HepG2 (cell line): ENCODE data around the gene NEK7. TPM values are rescaled to one million over a fixed set of nuclear protein-coding genes. Genes with fewer than 3 reads are reported as not detected.

ENCODE experiments used
- CBX1 ChIP-seq: IDR thresholded peaks from one replicate; pipeline ENCODE4 v1.6.1; 2016; ENCODE audit warnings: antibody characterized with exemption, low read depth
- CCAR2 ChIP-seq: fragments of 200-400 bp; formaldehyde crosslinking; optimal IDR thresholded peaks from 2 replicates; pipeline ENCODE3; 2018; ENCODE audit warnings: low read depth, mild to moderate bottlenecking, low read length, moderate library complexity
- CEBPZ ChIP-seq: IDR thresholded peaks from 2 replicates; pipeline ENCODE4 v1.6.1; 2012; ENCODE audit warnings: low read length, improper control_type of control experiment
- CREB1 ChIP-seq, 2 experiments: fragments of 450-650 bp in 1 of 2; IDR thresholded peaks; 2 replicates each; pipeline ENCODE4 v1.6.1; 2016 to 2017; ENCODE audit warnings: control low read depth in 1 of 2, mild to moderate bottlenecking in 1 of 2, missing compliant biosample characterization in 1 of 2, missing genetic modification characterization in 1 of 2
- FOXP1 ChIP-seq, 2 experiments: fragments of 450-650 bp in 1 of 2; IDR thresholded peaks; 2 replicates each; pipeline ENCODE4 v1.6.1; 2017 to 2018; ENCODE audit warnings: antibody characterized with exemption in 1 of 2
- HNRNPK ChIP-seq: fragments of 200-400 bp; formaldehyde crosslinking; IDR thresholded peaks from 2 replicates; pipeline ENCODE4 v1.6.1; 2018; ENCODE audit warnings: low read length, low read depth, moderate library complexity, mild to moderate bottlenecking; ENCODE audit not compliant: poor library complexity, severe bottlenecking
- ISL2 ChIP-seq: sonication (generic); formaldehyde crosslinking; IDR thresholded peaks from 2 replicates; pipeline ENCODE4 v1.5.0; 2020; ENCODE audit warnings: missing genetic modification reagents
- MAX ChIP-seq: IDR thresholded peaks from 2 replicates; pipeline ENCODE4 v1.6.1; 2012; ENCODE audit warnings: inconsistent platforms
- MTERF4 ChIP-seq: sonication (generic); formaldehyde crosslinking; IDR thresholded peaks from 2 replicates; pipeline ENCODE4 v1.8.0; 2023; ENCODE audit warnings: mild to moderate bottlenecking, missing genetic modification reagents
- NFKBIZ ChIP-seq: IDR thresholded peaks from 2 replicates; pipeline ENCODE4 v1.6.1; 2018; ENCODE audit warnings: missing genetic modification reagents, missing compliant biosample characterization
- NR0B2 ChIP-seq: sonication (generic); formaldehyde crosslinking; IDR thresholded peaks from 2 replicates; pipeline ENCODE4 v1.4.0; 2020; ENCODE audit warnings: mild to moderate bottlenecking, missing genetic modification reagents
- SMAD3 ChIP-seq: sonication (generic); formaldehyde crosslinking; IDR thresholded peaks from 2 replicates; pipeline ENCODE4 v1.4.0; 2020; ENCODE audit warnings: missing genetic modification reagents
- SP5 ChIP-seq: IDR thresholded peaks from 2 replicates; pipeline ENCODE4 v1.6.1; 2016; ENCODE audit warnings: low read depth, borderline replicate concordance
- SRSF1 ChIP-seq: fragments of 200-400 bp; formaldehyde crosslinking; optimal IDR thresholded peaks from 2 replicates; pipeline ENCODE3; 2017; ENCODE audit warnings: mild to moderate bottlenecking, low read depth, low read length, moderate library complexity
- ZBTB14 ChIP-seq: sonication (generic); formaldehyde crosslinking; IDR thresholded peaks from 2 replicates; pipeline ENCODE4 v1.4.0; 2020; ENCODE audit warnings: missing genetic modification reagents
- ZNF12 ChIP-seq: sonication (generic); formaldehyde crosslinking; IDR thresholded peaks from 2 replicates; pipeline ENCODE4 v1.5.0; 2020; ENCODE audit warnings: missing genetic modification reagents
- ZNF609 ChIP-seq: sonication (generic); formaldehyde crosslinking; IDR thresholded peaks from 2 replicates; pipeline ENCODE4 v1.4.0; 2020; ENCODE audit warnings: mild to moderate bottlenecking, missing genetic modification reagents, borderline replicate concordance
- ZNF777 ChIP-seq: sonication (generic); formaldehyde crosslinking; IDR thresholded peaks from 2 replicates; pipeline ENCODE4 v1.4.0; 2020; ENCODE audit warnings: missing genetic modification reagents
- polyA plus RNA-seq, 8 experiments: library from polyadenylated mRNA; depleted of rRNA in 3 of 8; stranded (reverse) in 7 of 8; unstranded in 1 of 8; fragments of >200 nt; fragmentation: Illumina TruSeq in 4 of 8; extraction: Trizol in 4 of 8; gene quantifications; 2 replicates each; pipeline versions ENCODE4 v1.2.1 to v1.2.3, GENCODE V29; 2011 to 2016; ENCODE audit warnings: low read depth in 4 of 8, missing spikeins in 1 of 8, mixed read lengths in 1 of 8; ENCODE audit not compliant: insufficient read depth in 1 of 8
- total RNA-seq, 5 experiments: library from RNA; depleted of rRNA; stranded (reverse); fragments of >200 nt; fragmentation: Illumina TruSeq; extraction: Trizol; gene quantifications; 2 replicates each; pipeline ENCODE4 v1.2.3, GENCODE V29; 2016; ENCODE audit warnings: low read depth in 1 of 5

NEK7 gene
- total and polyA plus RNA-seq, 2 of the 13 experiments (the other 11 are each of a cell fraction or from before 2014, with no cell fraction given) = 18.1 to 19.2 TPM

- TF ChIP-seq CEBPZ = no peak
- 0 out of 2 replicates have a peak, but pooled peaks have one; percentile 28 for TF ChIP-seq NFKBIZ (CRISPR knock-in tag)
- TF ChIP-seq HNRNPK = peak; percentile 42
- TF ChIP-seq CBX1 = peak; percentile 31
- peak; percentile 36; the same call in 1 of the 2 replicates for TF ChIP-seq SMAD3 (CRISPR knock-in tag)
- 0 out of 2 replicates have a peak, but pooled peaks have one; percentile 15 for TF ChIP-seq MTERF4 (CRISPR knock-in tag)
- no peak for TF ChIP-seq FOXP1 (IDR thresholded peaks at IDR 0.05)
- peak; percentile 39 for TF ChIP-seq FOXP1 (CRISPR knock-in tag; IDR thresholded peaks at IDR 0.05)
- peak; percentile 78 for TF ChIP-seq ZNF777 (CRISPR knock-in tag)
- no peak for TF ChIP-seq CREB1 (IDR thresholded peaks at IDR 0.05)
- no peak for TF ChIP-seq CREB1 (CRISPR knock-in tag; IDR thresholded peaks at IDR 0.05)
- no peak for TF ChIP-seq ZNF12
- TF ChIP-seq CCAR2 = no peak
- TF ChIP-seq ZBTB14 = no peak
- no peak for TF ChIP-seq ZNF609 (CRISPR knock-in tag)
- TF ChIP-seq SRSF1 = no peak
- TF ChIP-seq SP5 (CRISPR knock-in tag) = peak; percentile 76
- peak; percentile 24; the same call in 1 of the 2 replicates for TF ChIP-seq NR0B2 (CRISPR knock-in tag)
- TF ChIP-seq ISL2 (CRISPR knock-in tag) = peak; percentile 15; the same call in 1 of the 2 replicates
- TF ChIP-seq MAX = peak; percentile 78
Measured at GRCh38 chr1:198156745-198157240, at the start of gene NEK7 (continued).
